VCaP (cell line): ENCODE data around the gene C4orf50.

Experiments used
- H3K27ac ChIP-seq: fragments of 450-650 bp; 2 replicates; pipeline ENCODE4 v1.5.1; 2017
- CTCF ChIP-seq: fragments of 450-650 bp; conservative IDR thresholded peaks from 2 replicates; pipeline ENCODE4 v1.5.1; 2017; ENCODE audit warnings: mild to moderate bottlenecking, moderate library complexity

The C4orf50 gene

GRCh38 chr4:5906191-5906590 is 112.0 kb downstream of the C4orf50 start:
- peak overlapping the region; percentile 45; the same call in 1 of the 2 replicates for H3K27ac ChIP-seq
- no peak for TF ChIP-seq CTCF

- peak overlapping the region; percentile 45 for H3K27ac ChIP-seq
Observed at GRCh38 chr4:5905714-5906113, 112.5 kb downstream of the C4orf50 start.

GRCh38 chr4:5900844-5901243 is 117.4 kb downstream of the C4orf50 start:
- TF ChIP-seq CTCF, result no peak
- H3K27ac ChIP-seq, result no peak overlapping the region

More at GRCh38 chr4:5905714-5906113, 112.5 kb downstream of the C4orf50 start:
- no peak for TF ChIP-seq CTCF

GRCh38 chr4:5899881-5900280 is 118.3 kb downstream of the C4orf50 start:
- no peak for TF ChIP-seq CTCF
- H3K27ac ChIP-seq, result no peak overlapping the region

GRCh38 chr4:5899396-5899795 is 118.8 kb downstream of the C4orf50 start:
- no peak for TF ChIP-seq CTCF
- no peak overlapping the region for H3K27ac ChIP-seq

- H3K27ac ChIP-seq, result no peak overlapping the region
- no peak for TF ChIP-seq CTCF
Observed at GRCh38 chr4:5897674-5898073, 120.6 kb downstream of the C4orf50 start.

GRCh38 chr4:5895287-5895686 is 122.9 kb downstream of the C4orf50 start:
- H3K27ac ChIP-seq, result no peak overlapping the region
- no peak for TF ChIP-seq CTCF

- no peak overlapping the region for H3K27ac ChIP-seq
- no peak for TF ChIP-seq CTCF
Observed at GRCh38 chr4:5894266-5894665, 124.0 kb downstream of the C4orf50 start.
